HG02571 (cell line): ENCODE measurements around the gene ACVR1C.
A peak's percentile ranks its signal among the peaks of the same experiment; 100 is the strongest.

ENCODE experiments used
- ATAC-seq: cut with Tn5 transposase; IDR thresholded peaks from one replicate; pipeline ENCODE4 v1.9.1; 2021; ENCODE audit warnings: mild to moderate bottlenecking, moderate library complexity; ENCODE audit not compliant: unreplicated experiment

Gene ACVR1C

GRCh38 chr2:157500334-157500733 lies 128.3 kb downstream of the ACVR1C start:
- ATAC-seq: no peak

GRCh38 chr2:157498483-157498882 lies 130.2 kb downstream of the ACVR1C start:
- no peak for ATAC-seq

- ATAC-seq: peak; percentile 87
These were observed 130.9 kb downstream of the ACVR1C start for GRCh38 chr2:157497638-157498314.

GRCh38 chr2:157492189-157492773 lies 136.4 kb downstream of the ACVR1C start:
- peak; percentile 96 for ATAC-seq

GRCh38 chr2:157489983-157490382 lies 138.7 kb downstream of the ACVR1C start:
- no peak for ATAC-seq

GRCh38 chr2:157488877-157489276 lies 139.8 kb downstream of the ACVR1C start:
- ATAC-seq: no peak

GRCh38 chr2:157487747-157488146 lies 140.9 kb downstream of the ACVR1C start:
- ATAC-seq: no peak

GRCh38 chr2:157487271-157487610 lies 141.4 kb downstream of the ACVR1C start:
- no peak for ATAC-seq

- ATAC-seq: no peak
These were observed 141.9 kb downstream of the ACVR1C start for GRCh38 chr2:157486596-157487270.

GRCh38 chr2:157480182-157480961 lies 148.3 kb downstream of the ACVR1C start:
- peak; percentile 85 for ATAC-seq

GRCh38 chr2:157479081-157480027 lies 149.3 kb downstream of the ACVR1C start:
- ATAC-seq: peak; percentile 40

GRCh38 chr2:157477919-157478318 lies 150.7 kb downstream of the ACVR1C start:
- ATAC-seq: no peak

GRCh38 chr2:157476953-157477709 lies 151.5 kb downstream of the ACVR1C start:
- ATAC-seq: no peak
